Esophagus squamous epithelium (tissue), 4 donors: ENCODE data around the gene NCK1.

Source experiments
- POLR2A ChIP-seq, 4 donors: fragments of 450-650 bp; IDR thresholded peaks; one replicate each; pipeline ENCODE4 v1.6.1; 2017; ENCODE audit warnings: antibody characterized with exemption in 4 of 4, mild to moderate bottlenecking in 4 of 4, moderate library complexity in 3 of 4
- TF ChIP-seq, protein P1 (sequence below), 6 experiments: fragments of 450-650 bp in 4 of 6; fragments of 200-600 bp in 2 of 6; sonication (generic) in 2 of 6; IDR thresholded peaks; one replicate each; pipeline ENCODE4 v1.5.1; 2016 to 2019; ENCODE audit warnings: antibody characterized with exemption in 6 of 6, mild to moderate bottlenecking in 4 of 6, moderate library complexity in 4 of 6

DNA sequence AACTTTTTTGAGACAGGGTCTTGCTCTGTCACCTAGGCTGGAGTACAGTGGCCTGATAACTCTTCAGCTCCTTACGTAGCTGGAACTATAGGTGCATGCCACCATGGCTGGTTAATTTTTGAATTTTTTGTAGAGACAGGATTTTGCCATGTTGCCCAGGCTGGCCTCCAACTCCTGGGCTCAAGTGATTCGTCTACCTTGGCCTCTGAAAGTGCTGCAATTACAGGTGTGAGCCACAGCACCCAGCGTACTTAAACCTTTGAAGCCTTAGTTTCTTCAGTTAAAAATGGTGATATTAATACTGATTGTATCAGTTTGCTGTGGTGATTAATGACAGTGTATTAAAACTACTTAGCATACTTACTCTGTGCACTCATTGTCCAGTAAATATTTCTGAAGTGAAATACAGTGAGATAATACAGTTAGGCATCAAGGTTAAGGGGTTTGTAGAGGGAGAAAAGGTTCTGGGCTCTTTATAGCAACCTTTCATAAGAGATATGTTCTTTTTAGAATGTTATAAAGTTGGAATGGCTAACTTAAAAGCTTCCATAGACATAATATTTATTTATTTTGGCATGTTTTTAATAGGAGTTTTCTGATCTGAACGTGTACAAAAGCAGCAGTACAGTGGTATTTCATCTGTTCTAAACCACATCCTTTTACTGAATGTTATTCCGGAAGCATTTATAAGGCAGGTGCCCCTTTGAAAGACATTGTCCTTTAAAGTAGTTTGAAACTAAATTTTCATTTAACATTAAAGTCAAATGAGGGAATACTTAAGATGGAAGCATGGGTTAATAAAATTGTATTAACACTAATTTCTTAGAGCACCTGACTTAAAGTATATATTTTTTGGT, 23.6 kb downstream of the NCK1 start:
- TF ChIP-seq, protein P1, sequence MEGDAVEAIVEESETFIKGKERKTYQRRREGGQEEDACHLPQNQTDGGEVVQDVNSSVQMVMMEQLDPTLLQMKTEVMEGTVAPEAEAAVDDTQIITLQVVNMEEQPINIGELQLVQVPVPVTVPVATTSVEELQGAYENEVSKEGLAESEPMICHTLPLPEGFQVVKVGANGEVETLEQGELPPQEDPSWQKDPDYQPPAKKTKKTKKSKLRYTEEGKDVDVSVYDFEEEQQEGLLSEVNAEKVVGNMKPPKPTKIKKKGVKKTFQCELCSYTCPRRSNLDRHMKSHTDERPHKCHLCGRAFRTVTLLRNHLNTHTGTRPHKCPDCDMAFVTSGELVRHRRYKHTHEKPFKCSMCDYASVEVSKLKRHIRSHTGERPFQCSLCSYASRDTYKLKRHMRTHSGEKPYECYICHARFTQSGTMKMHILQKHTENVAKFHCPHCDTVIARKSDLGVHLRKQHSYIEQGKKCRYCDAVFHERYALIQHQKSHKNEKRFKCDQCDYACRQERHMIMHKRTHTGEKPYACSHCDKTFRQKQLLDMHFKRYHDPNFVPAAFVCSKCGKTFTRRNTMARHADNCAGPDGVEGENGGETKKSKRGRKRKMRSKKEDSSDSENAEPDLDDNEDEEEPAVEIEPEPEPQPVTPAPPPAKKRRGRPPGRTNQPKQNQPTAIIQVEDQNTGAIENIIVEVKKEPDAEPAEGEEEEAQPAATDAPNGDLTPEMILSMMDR (IDR thresholded peaks at IDR 0.05): no peak
- TF ChIP-seq POLR2A (IDR thresholded peaks at IDR 0.05): no peak
